CD8-positive, alpha-beta memory T cell (primary cell): ENCODE data around the gene CARD11. TPM values are rescaled to one million over a fixed set of nuclear protein-coding genes. Genes with fewer than 3 reads are reported as not detected.
"Not testable (repeated sequence)": the region's sequence is repeated elsewhere in the genome, so short reads cannot be mapped to it uniquely, and the experiment has no call there.

Experiments
- CTCF ChIA-PET: fragments of 350-600 bp; sonication (Branson Sonifier 250); formaldehyde crosslinking; loops from one replicate; lab custom pipeline; 2021; ENCODE audit warnings: antibody characterized with exemption; lab: Charles Lee
- POLR2A ChIA-PET: fragments of 350-600 bp; sonication (Branson Sonifier 250); formaldehyde crosslinking; loops from one replicate; lab custom pipeline; 2021; ENCODE audit warnings: antibody characterized with exemption; lab: Charles Lee
- DNase-seq, 5 donors: peaks; one replicate each; pipeline versions ENCODE4 v3.0.0 to v3.0.0-alpha.2; 2020 to 2022; ENCODE audit warnings: mixed read lengths in 1 of 5
- H3K27ac ChIP-seq: one replicate; pipeline ENCODE4 v1.7.0; 2013; ENCODE audit warnings: low read depth, mild to moderate bottlenecking, low read length, moderate library complexity
- H3K27me3 ChIP-seq: 2 replicates; pipeline ENCODE4 v1.7.0; 2013; ENCODE audit warnings: low read length, mild to moderate bottlenecking; ENCODE audit not compliant: insufficient read depth, poor library complexity, severe bottlenecking
- H3K36me3 ChIP-seq: 2 replicates; pipeline ENCODE4 v1.7.0; 2013; ENCODE audit warnings: mild to moderate bottlenecking, low read length, moderate library complexity; ENCODE audit not compliant: insufficient read depth
- H3K4me1 ChIP-seq: 2 replicates; pipeline ENCODE4 v1.7.0; 2013; ENCODE audit warnings: mild to moderate bottlenecking, low read length, moderate library complexity; ENCODE audit not compliant: insufficient read depth
- H3K4me3 ChIP-seq: 2 replicates; pipeline ENCODE4 v1.7.0; 2013; ENCODE audit warnings: mild to moderate bottlenecking, low read length
- H3K9me3 ChIP-seq: 2 replicates; pipeline ENCODE4 v1.7.0; 2013; ENCODE audit warnings: mild to moderate bottlenecking, low read length
- H3K27ac Mint-ChIP-seq, 8 donors: one replicate each; pipeline ENCODE4 v1.8.0; 2020 to 2021; ENCODE audit warnings: mixed read lengths in 8 of 8, mild to moderate bottlenecking in 6 of 8, inconsistent platforms in 3 of 8, moderate library complexity in 3 of 8
- H3K27me3 Mint-ChIP-seq, 2 donors: one replicate each; pipeline ENCODE4 v1.8.0; 2020 to 2021; ENCODE audit warnings: mixed read lengths in 2 of 2, mild to moderate bottlenecking in 1 of 2, moderate library complexity in 1 of 2
- H3K36me3 Mint-ChIP-seq, 3 donors: one replicate each; pipeline ENCODE4 v1.8.0; 2020 to 2021; ENCODE audit warnings: mixed read lengths in 3 of 3, inconsistent platforms in 1 of 3, mild to moderate bottlenecking in 1 of 3
- H3K4me1 Mint-ChIP-seq, 3 donors: one replicate each; pipeline ENCODE4 v1.8.0; 2020 to 2021; ENCODE audit warnings: mixed read lengths in 3 of 3, inconsistent platforms in 1 of 3, mild to moderate bottlenecking in 1 of 3
- H3K4me3 Mint-ChIP-seq, 7 donors: one replicate each; pipeline ENCODE4 v1.8.0; 2020 to 2021; ENCODE audit warnings: mixed read lengths in 7 of 7, mild to moderate bottlenecking in 6 of 7, moderate library complexity in 4 of 7, inconsistent platforms in 2 of 7
- H3K9me3 Mint-ChIP-seq, 5 donors: one replicate each; pipeline ENCODE4 v1.8.0; 2020 to 2022; ENCODE audit warnings: mixed read lengths in 5 of 5, mild to moderate bottlenecking in 3 of 5, moderate library complexity in 2 of 5, inconsistent platforms in 1 of 5
- polyA plus RNA-seq: library from polyadenylated mRNA; unstranded; fragments of 300-500 nt; fragmentation: Illumina TruSeq; gene quantifications from one replicate; pipeline ENCODE4 v1.2.3, GENCODE V29; 2021
- total RNA-seq, 2 experiments: library from RNA; stranded (reverse); gene quantifications; one replicate each; pipeline ENCODE4 v1.2.3, GENCODE V29; 2021

CARD11 gene
- total and polyA plus RNA-seq, 3 experiments from 2014 or later, result 40.9 to 72.1 (median 68.4) TPM

DNA sequence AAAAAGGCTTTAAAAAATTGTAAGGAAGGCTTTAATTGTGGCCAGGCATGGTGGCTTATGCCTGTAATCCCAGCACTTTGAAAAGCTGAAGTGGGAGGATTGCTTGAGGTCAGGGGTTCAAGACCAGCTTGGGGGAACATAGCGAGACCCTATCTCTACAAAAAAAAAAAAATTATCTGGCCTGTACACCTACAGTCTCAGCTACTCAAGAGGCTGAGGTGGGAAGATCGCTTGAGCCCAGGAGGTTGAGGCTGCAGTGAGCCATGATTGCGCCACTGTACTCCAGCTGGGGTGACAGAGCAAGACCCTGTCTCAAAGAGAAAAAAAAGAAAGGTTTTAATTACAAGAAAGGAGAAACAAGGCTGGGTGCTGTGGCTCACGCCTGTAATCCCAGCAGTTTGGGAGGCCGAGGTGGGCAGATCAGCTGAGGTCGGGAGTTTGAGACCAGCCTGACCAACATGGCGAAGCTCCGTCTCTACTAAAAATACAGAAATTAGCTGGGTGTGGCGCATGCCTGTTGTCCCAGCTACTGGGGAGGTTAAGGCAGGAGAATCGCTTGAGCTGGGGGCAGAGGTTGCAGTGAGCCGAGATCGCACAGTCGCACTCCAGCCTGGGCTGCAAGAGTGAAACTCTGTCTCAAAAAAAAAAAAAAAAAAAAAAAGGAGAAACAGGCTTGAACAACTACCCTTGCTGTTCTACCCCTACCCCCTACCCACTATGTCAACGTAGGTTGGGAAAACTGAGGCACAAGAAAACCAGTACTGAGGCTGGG is 83.7 kb downstream of the CARD11 start:
- POLR2A ChIA-PET, result no interaction called here
- no peak for DNase-seq
- peaks cover 46 to 76% (median 65%) of the 10 kb centered on the region in 3 donors for H3K4me1 Mint-ChIP-seq
- no peaks in the 10 kb centered on the region for H3K27me3 Mint-ChIP-seq
- peak overlapping the region in 6 of 8 donors; percentile 56 to 88 (median 75) for H3K27ac Mint-ChIP-seq
- Histone ChIP-seq H3K4me1 (peaks cover 43% of the 10 kb centered on the region), H3K9me3 (no peaks in the 10 kb centered on the region), H3K27ac (peak overlapping the region; percentile 24), H3K4me3 (no peak overlapping the region), H3K36me3 (peaks cover 9% of the 10 kb centered on the region), H3K27me3 (no peaks in the 10 kb centered on the region)
- no peaks in the 10 kb centered on the region for H3K9me3 Mint-ChIP-seq
- CTCF ChIA-PET, result no interaction called here
- peaks cover 0 to 57% (median 5%) of the 10 kb centered on the region in 3 donors for H3K36me3 Mint-ChIP-seq
- H3K4me3 Mint-ChIP-seq, result peak overlapping the region in 3 of 7 donors; percentile 29 to 48 (median 40)

DNA sequence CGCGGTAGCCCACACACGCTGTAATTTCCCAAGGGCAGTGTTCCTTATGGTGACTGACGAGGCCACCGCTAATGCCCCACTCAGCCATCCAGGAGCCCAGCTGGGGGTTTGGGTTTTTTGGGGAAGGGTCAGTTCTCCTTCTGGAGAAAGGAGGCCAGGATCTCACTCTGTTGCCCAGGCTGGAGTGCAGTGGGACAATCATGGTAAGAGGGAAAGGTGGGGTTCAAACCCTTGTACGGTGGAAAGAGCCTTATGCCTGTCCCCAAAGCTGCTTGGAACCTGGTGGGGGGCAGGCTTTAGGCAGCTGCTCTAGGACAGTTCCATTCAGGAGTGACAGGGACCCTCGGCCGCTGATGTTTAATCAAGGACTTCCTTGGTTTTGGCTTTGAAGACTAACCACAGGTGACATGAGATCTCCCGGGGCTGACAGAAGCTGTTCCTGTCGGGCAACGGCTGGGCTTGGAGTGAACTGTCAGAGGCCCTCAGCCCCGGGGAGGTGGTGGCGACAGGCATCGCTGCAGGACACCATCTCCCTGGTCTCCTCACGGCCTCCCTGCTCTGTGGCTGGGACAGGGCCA is 84.5 kb downstream of the CARD11 start:
- H3K4me1 Mint-ChIP-seq, result peaks cover 49 to 77% (median 66%) of the 10 kb centered on the region in 3 donors
- peaks cover 0 to 53% (median 5%) of the 10 kb centered on the region in 3 donors for H3K36me3 Mint-ChIP-seq
- H3K27me3 ChIP-seq, result no peaks in the 10 kb centered on the region
- peak overlapping the region; percentile 31 for H3K27ac ChIP-seq
- no peaks in the 10 kb centered on the region for H3K9me3 Mint-ChIP-seq
- H3K4me3 Mint-ChIP-seq, result peak overlapping the region in 1 of 7 donors; percentile 48
- H3K4me1 ChIP-seq, result peaks cover 51% of the 10 kb centered on the region
- H3K9me3 ChIP-seq, result no peaks in the 10 kb centered on the region
- H3K4me3 ChIP-seq, result no peak overlapping the region
- H3K36me3 ChIP-seq, result peaks cover 9% of the 10 kb centered on the region
- POLR2A ChIA-PET, result no interaction called here
- no peaks in the 10 kb centered on the region for H3K27me3 Mint-ChIP-seq
- peak overlapping the region in 7 of 8 donors; percentile 7 to 95 (median 80) for H3K27ac Mint-ChIP-seq
- DNase-seq, result no peak
- CTCF ChIA-PET, result no interaction called here

DNA sequence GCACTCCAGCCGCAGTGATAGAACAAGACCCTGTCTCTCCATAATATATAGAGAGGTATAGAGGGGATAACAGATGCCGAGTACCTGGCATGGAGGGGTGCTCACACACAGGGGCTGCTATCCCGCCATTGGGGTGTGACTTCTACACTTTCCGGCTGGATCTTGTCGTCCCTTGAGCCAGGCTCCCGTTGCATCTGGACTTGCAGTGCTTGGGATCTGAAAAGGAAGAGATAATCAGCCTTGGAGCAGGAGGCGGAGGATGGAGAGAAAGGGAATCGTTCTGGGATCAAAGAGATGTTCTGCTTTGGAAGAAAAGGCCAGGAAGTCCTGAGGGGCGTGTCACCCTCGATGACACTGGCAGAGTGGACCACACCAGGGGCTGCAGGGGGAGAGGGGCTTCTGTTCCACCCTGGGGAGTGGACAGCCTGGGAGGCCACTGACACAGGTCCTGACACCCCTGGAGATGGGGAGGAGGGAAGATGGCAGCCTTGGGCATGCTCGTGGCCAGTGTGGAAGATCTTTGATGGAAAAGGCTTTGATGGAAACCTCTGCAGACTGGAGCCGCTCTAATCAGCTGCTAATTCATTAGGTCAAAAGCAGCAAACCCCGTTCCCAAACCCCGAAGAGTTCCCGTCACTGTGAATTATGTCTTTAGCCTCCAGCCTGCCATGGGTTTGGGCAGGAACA is 85.1 kb downstream of the CARD11 start:
- H3K27ac ChIP-seq, result no peak overlapping the region
- Mint-ChIP-seq H3K4me1 (peaks cover 54 to 78% (median 67%) of the 10 kb centered on the region in 3 donors), H3K27me3 (no peaks in the 10 kb centered on the region), H3K9me3 (no peaks in the 10 kb centered on the region), H3K4me3 (peak overlapping the region in 2 of 7 donors; percentile 41 to 78), H3K36me3 (peaks cover 0 to 59% (median 6%) of the 10 kb centered on the region in 3 donors), H3K27ac (peak overlapping the region in 7 of 8 donors; percentile 69 to 95 (median 85))
- DNase-seq, result no peak
- ChIA-PET POLR2A (interaction anchor here (0.6 kb wide), 1 partner anchor 177 kb away, joined by 3 read pairs; no protein-coding TSS in a partner anchor), CTCF (no interaction called here)
- H3K4me3 ChIP-seq, result no peak overlapping the region
- peaks cover 9% of the 10 kb centered on the region for H3K36me3 ChIP-seq
- peaks cover 57% of the 10 kb centered on the region for H3K4me1 ChIP-seq
- no peaks in the 10 kb centered on the region for H3K9me3 ChIP-seq
- H3K27me3 ChIP-seq, result no peaks in the 10 kb centered on the region

DNA sequence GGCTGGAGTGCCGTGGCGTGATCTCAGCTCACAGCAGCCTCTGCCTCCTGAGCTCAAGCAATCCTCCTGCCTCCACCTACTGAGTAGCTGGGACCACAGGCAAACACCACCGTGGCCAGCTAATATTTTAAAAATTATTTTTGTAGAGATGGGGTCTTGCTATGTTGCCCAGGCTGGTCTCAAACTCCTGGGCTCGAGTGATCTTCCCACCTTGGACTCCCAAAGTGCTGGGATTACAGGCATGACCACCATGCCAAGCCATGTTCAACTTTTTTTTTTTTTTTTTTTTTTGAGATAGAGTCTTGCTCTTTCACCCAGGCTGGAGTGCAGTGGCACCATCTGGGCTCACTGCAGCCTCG is 86.3 kb downstream of the CARD11 start:
- H3K4me3 Mint-ChIP-seq, H3K9me3 Mint-ChIP-seq, H3K27me3 Mint-ChIP-seq, H3K9me3 ChIP-seq, H3K27me3 ChIP-seq, DNase-seq, H3K4me3 ChIP-seq, POLR2A ChIA-PET, CTCF ChIA-PET: not testable (repeated sequence)
- H3K36me3 ChIP-seq, result peaks cover 19% of the 10 kb centered on the region
- Mint-ChIP-seq H3K27ac (peak overlapping the region in 7 of 8 donors; percentile 11 to 92 (median 85)), H3K36me3 (peaks cover 0 to 63% (median 8%) of the 10 kb centered on the region in 3 donors), H3K4me1 (peaks cover 53 to 74% (median 62%) of the 10 kb centered on the region in 3 donors)
- peaks cover 58% of the 10 kb centered on the region for H3K4me1 ChIP-seq
- peak overlapping the region; percentile 78 for H3K27ac ChIP-seq

DNA sequence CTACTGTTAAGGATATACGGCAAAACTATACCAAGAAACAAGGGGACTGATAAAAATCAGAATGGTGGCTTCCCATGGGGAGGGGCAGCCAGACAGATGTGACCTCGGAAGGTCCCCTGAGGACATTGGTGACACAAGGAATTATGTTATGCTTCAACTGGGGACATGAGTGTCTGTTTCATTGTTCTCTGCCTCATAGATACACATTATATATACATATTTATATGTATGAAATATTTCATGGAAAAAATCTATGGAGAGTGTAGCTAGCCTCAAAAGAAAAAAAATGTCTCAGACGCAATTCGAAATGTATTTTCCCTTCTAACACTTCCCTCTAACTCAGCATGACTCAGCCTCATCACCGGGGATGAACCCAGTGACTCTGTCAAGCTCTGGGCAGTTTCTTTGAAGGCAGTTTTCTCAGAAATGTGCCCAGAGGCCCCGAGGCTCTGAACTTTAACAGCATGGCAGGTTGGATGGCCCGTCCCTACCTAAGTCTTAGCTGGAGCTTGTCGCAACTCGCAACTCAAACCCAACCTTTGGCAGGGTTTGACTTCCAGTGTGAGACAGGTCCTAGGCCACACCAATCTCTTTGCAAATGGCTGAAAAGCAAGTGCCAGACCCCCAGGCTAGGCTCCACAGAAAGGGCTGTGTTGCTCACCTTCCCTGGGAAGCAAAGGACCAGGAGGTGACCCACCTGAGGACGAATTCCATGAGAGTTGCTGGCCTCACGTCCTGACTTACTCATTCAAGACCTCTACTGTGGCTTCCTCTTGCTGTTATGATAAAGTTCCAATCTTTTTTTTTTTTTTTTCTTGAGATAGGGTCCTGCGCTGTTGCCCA is 86.9 kb downstream of the CARD11 start:
- Mint-ChIP-seq H3K4me3 (no peak overlapping the region), H3K27ac (peak overlapping the region in 7 of 8 donors; percentile 11 to 89 (median 70)), H3K4me1 (peaks cover 50 to 73% (median 61%) of the 10 kb centered on the region in 3 donors), H3K9me3 (no peaks in the 10 kb centered on the region), H3K36me3 (peaks cover 0 to 63% (median 9%) of the 10 kb centered on the region in 3 donors), H3K27me3 (no peaks in the 10 kb centered on the region)
- H3K36me3 ChIP-seq, result peaks cover 24% of the 10 kb centered on the region
- no peaks in the 10 kb centered on the region for H3K27me3 ChIP-seq
- no peak for DNase-seq
- H3K9me3 ChIP-seq, result no peaks in the 10 kb centered on the region
- ChIA-PET CTCF (interaction anchor here (1.0 kb wide), 1 partner anchor 135 kb away, joined by 3 read pairs; no protein-coding TSS in a partner anchor), POLR2A (no interaction called here)
- H3K4me1 ChIP-seq, result peaks cover 58% of the 10 kb centered on the region
- peak overlapping the region; percentile 78 for H3K27ac ChIP-seq
- no peak overlapping the region for H3K4me3 ChIP-seq

DNA sequence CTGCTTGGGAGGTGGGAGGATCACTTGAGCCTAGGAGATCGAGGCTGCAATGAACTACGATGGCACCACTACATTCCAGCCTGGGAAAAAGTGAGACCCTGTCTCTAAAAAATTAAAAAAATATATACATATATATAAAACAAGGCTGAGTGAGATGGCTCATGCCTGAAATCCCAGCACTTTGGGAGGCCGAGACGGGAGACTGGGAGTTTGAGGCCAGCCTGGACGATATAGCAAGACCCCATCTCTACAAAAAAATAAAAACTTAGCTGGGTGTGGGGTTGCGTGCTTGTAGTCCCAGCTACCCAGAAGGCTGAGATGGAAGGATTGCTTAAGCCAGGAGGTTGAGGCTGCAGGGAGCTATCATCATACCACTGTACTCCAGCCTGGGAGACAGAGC is 87.6 kb downstream of the CARD11 start:
- H3K4me3 Mint-ChIP-seq, result no peak overlapping the region
- peak overlapping the region; percentile 78 for H3K27ac ChIP-seq
- peaks cover 24% of the 10 kb centered on the region for H3K36me3 ChIP-seq
- peaks cover 0 to 67% (median 11%) of the 10 kb centered on the region in 3 donors for H3K36me3 Mint-ChIP-seq
- H3K27ac Mint-ChIP-seq, result peak overlapping the region in 5 of 8 donors; percentile 58 to 94 (median 89)
- no peaks in the 10 kb centered on the region for H3K9me3 ChIP-seq
- DNase-seq, result no peak
- CTCF ChIA-PET, result interaction anchor here (1.0 kb wide), 1 partner anchor 136 kb away, joined by 3 read pairs; no protein-coding TSS in a partner anchor
- peaks cover 58% of the 10 kb centered on the region for H3K4me1 ChIP-seq
- no peaks in the 10 kb centered on the region for H3K27me3 ChIP-seq
- H3K4me1 Mint-ChIP-seq, result peaks cover 53 to 77% (median 61%) of the 10 kb centered on the region in 3 donors
- H3K4me3 ChIP-seq, result no peak overlapping the region
- POLR2A ChIA-PET, result no interaction called here
- no peaks in the 10 kb centered on the region for H3K27me3 Mint-ChIP-seq
- H3K9me3 Mint-ChIP-seq, result no peaks in the 10 kb centered on the region

DNA sequence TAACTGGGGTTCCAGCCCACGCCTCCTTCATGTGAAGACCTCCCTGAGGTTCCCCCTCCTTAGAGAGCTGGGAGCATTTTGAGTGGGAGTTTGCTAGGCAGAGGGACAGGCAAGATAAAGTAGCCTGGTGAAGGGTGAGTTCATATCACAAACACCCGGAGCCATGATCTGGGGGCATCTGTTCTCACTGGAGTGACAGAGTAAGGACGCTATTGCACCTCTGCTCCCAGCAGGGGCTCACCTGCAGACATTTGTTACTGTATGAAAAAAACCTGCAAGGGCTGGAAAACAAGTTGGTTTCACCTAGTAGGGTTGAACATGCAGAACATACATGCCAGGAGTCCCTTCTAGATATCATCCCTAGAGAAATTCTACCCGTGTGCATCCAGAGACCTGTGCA is 88.4 kb downstream of the CARD11 start:
- Mint-ChIP-seq H3K4me1 (peaks cover 61 to 78% (median 64%) of the 10 kb centered on the region in 3 donors), H3K36me3 (peaks cover 7 to 71% (median 12%) of the 10 kb centered on the region in 3 donors), H3K9me3 (peaks cover 0 to 5% (median 0%) of the 10 kb centered on the region in 5 donors), H3K27me3 (no peaks in the 10 kb centered on the region), H3K27ac (peak overlapping the region; percentile 73 to 99 (median 90)), H3K4me3 (peak overlapping the region in 5 of 7 donors; percentile 29 to 78 (median 64))
- DNase-seq, result no peak
- Histone ChIP-seq H3K9me3 (no peaks in the 10 kb centered on the region), H3K4me1 (peaks cover 51% of the 10 kb centered on the region), H3K4me3 (no peak overlapping the region), H3K36me3 (peaks cover 24% of the 10 kb centered on the region), H3K27me3 (no peaks in the 10 kb centered on the region), H3K27ac (peak overlapping the region; percentile 78)
- POLR2A ChIA-PET, result no interaction called here
- CTCF ChIA-PET, result interaction anchor here (0.9 kb wide), 1 partner anchor 11 kb away, joined by 4 read pairs; no protein-coding TSS in a partner anchor
